Activated CD4-positive, alpha-beta T cell treated with anti-CD3 and anti-CD28 coated beads for 36 hours (primary cell): Measurements from ENCODE around the gene UHRF2. TPM values are rescaled to one million over a fixed set of nuclear protein-coding genes. Genes with fewer than 3 reads are reported as not detected.
A peak's percentile ranks its signal among the peaks of the same experiment; 100 is the strongest.

Experiments
- ATAC-seq: fragments of 200-7000 bp; cut with Tn5 transposase; one replicate; pipeline ENCODE4 v1.10.0; 2021; ENCODE audit warnings: mild to moderate bottlenecking, moderate library complexity
- CTCF ChIA-PET: fragments of 350-600 bp; sonication (Branson Sonifier 250); formaldehyde crosslinking; loops from one replicate; lab custom pipeline; 2021; ENCODE audit warnings: antibody characterized with exemption; lab: Charles Lee
- POLR2A ChIA-PET: fragments of 350-600 bp; sonication (Branson Sonifier 250); formaldehyde crosslinking; loops from one replicate; lab custom pipeline; 2021; ENCODE audit warnings: antibody characterized with exemption, inconsistent platforms; lab: Charles Lee
- DNase-seq: peaks from one replicate; pipeline ENCODE4 v3.0.0-alpha.2; 2020
- H3K27ac Mint-ChIP-seq: one replicate; pipeline ENCODE4 v1.8.0; 2021; ENCODE audit warnings: mixed read lengths
- H3K27me3 Mint-ChIP-seq: one replicate; pipeline ENCODE4 v1.8.0; 2021; ENCODE audit warnings: mixed read lengths
- H3K36me3 Mint-ChIP-seq: one replicate; pipeline ENCODE4 v1.8.0; 2021; ENCODE audit warnings: low read depth, mixed read lengths
- H3K4me1 Mint-ChIP-seq: one replicate; pipeline ENCODE4 v1.8.0; 2021; ENCODE audit warnings: mixed read lengths
- H3K4me3 Mint-ChIP-seq: one replicate; pipeline ENCODE4 v1.8.0; 2021; ENCODE audit warnings: mild to moderate bottlenecking, moderate library complexity, mixed read lengths
- H3K9me3 Mint-ChIP-seq: one replicate; pipeline ENCODE4 v1.8.0; 2021; ENCODE audit warnings: low read depth, mixed read lengths
- intact Hi-C, 2 experiments: fragments of 100-400 bp; cut with DNase I in 1 of 2; cut with micrococcal nuclease in 1 of 2; formaldehyde crosslinking; loops; one replicate each; pipeline versions ENCODE4 v1.14.2 to v1.15.1; 2022 to 2024; cut with DNase I, micrococcal nuclease
- total RNA-seq, 2 experiments: library from RNA; stranded (reverse); gene quantifications; one replicate each; pipeline ENCODE4 v1.2.3, GENCODE V29; 2021

Gene UHRF2
- total RNA-seq, 2 experiments from 2014 or later, result 63.7 to 70.9 TPM

- ChIA-PET POLR2A (no interaction called here), CTCF (interaction anchor here (1.1 to 2.3 kb wide), 3 partner anchors 74 to 137 kb away, joined by 3 to 8 read pairs (median 8); no protein-coding TSS in a partner anchor)
- Mint-ChIP-seq H3K9me3 (no peaks in the 10 kb centered on the region), H3K4me1 (peaks cover 7% of the 10 kb centered on the region), H3K36me3 (peaks cover 32% of the 10 kb centered on the region), H3K27me3 (no peaks in the 10 kb centered on the region), H3K27ac (no peak overlapping the region), H3K4me3 (no peak overlapping the region)
- no peak for DNase-seq
- ATAC-seq, result no peak
- intact Hi-C loops, result no loop called here
Measured at GRCh38 chr9:6488395-6488794, 75.4 kb downstream of the UHRF2 start.

- ChIA-PET POLR2A (no interaction called here), CTCF (interaction anchor here (0.6 to 2.3 kb wide), 4 partner anchors 11 to 140 kb away, joined by 3 to 8 read pairs (median 6); no protein-coding TSS in a partner anchor)
- Mint-ChIP-seq H3K27me3 (no peaks in the 10 kb centered on the region), H3K4me3 (no peak overlapping the region), H3K4me1 (peaks cover 7% of the 10 kb centered on the region), H3K27ac (no peak overlapping the region), H3K36me3 (peaks cover 35% of the 10 kb centered on the region), H3K9me3 (no peaks in the 10 kb centered on the region)
- intact Hi-C loops, result no loop called here
- ATAC-seq (no peak), DNase-seq (no peak)
Measured at GRCh38 chr9:6489099-6489498, 76.1 kb downstream of the UHRF2 start.

GRCh38 chr9:6490863-6491262 lies 77.9 kb downstream of the UHRF2 start:
- Mint-ChIP-seq H3K27me3 (no peaks in the 10 kb centered on the region), H3K27ac (no peak overlapping the region), H3K36me3 (peaks cover 41% of the 10 kb centered on the region), H3K4me1 (peaks cover 7% of the 10 kb centered on the region), H3K9me3 (no peaks in the 10 kb centered on the region), H3K4me3 (no peak overlapping the region)
- DNase-seq (no peak), ATAC-seq (no peak)
- intact Hi-C loops, result loop anchor here (5.0 to 10.0 kb wide), 2 partner anchors 136 to 139 kb away; no protein-coding TSS in a partner anchor
- ChIA-PET CTCF (interaction anchor here (0.6 to 2.3 kb wide), 3 partner anchors 76 to 462 kb away, joined by 3 to 8 read pairs (median 4); no protein-coding TSS in a partner anchor), POLR2A (no interaction called here)

- H3K9me3 Mint-ChIP-seq, result no peaks in the 10 kb centered on the region
- H3K4me1 Mint-ChIP-seq, result peaks cover 11% of the 10 kb centered on the region
- no peak overlapping the region for H3K4me3 Mint-ChIP-seq
- ChIA-PET POLR2A (no interaction called here), CTCF (interaction anchor here (1.1 to 1.4 kb wide), 2 partner anchors 14 to 24 kb away, joined by 3 read pairs; no protein-coding TSS in a partner anchor)
- no peak for ATAC-seq
- H3K36me3 Mint-ChIP-seq, result peaks cover 50% of the 10 kb centered on the region
- peak overlapping the region; percentile 42 for H3K27ac Mint-ChIP-seq
- H3K27me3 Mint-ChIP-seq, result no peaks in the 10 kb centered on the region
- DNase-seq, result no peak
- intact Hi-C loops, result loop anchor here in 1 of 2 experiments (10.0 kb wide), 1 partner anchor 141 kb away; no protein-coding TSS in a partner anchor
Measured at GRCh38 chr9:6495466-6495865, 82.5 kb downstream of the UHRF2 start.

GRCh38 chr9:6498982-6499381 lies 86.0 kb downstream of the UHRF2 start:
- Mint-ChIP-seq H3K4me1 (peaks cover 5% of the 10 kb centered on the region), H3K36me3 (peaks cover 53% of the 10 kb centered on the region), H3K27me3 (no peaks in the 10 kb centered on the region), H3K27ac (peak overlapping the region; percentile 59), H3K4me3 (no peak overlapping the region), H3K9me3 (no peaks in the 10 kb centered on the region)
- no peak for DNase-seq
- intact Hi-C loops, result loop anchor here in 1 of 2 experiments (10.0 kb wide), 1 partner anchor 144 kb away; no protein-coding TSS in a partner anchor
- ATAC-seq, result peak; percentile 58
- POLR2A ChIA-PET, result interaction anchor here (0.6 kb wide), 1 partner anchor 16 kb away, joined by 3 read pairs; no protein-coding TSS in a partner anchor
- CTCF ChIA-PET, result interaction anchor here (0.8 kb wide), 1 partner anchor 468 kb away, joined by 3 read pairs; no protein-coding TSS in a partner anchor

- no peak overlapping the region for H3K4me3 Mint-ChIP-seq
- no peak overlapping the region for H3K27ac Mint-ChIP-seq
- ChIA-PET CTCF (no interaction called here), POLR2A (no interaction called here)
- DNase-seq (no peak), ATAC-seq (no peak)
- intact Hi-C loops, result no loop called here
- peaks cover 62% of the 10 kb centered on the region for H3K36me3 Mint-ChIP-seq
- peaks cover 5% of the 10 kb centered on the region for H3K4me1 Mint-ChIP-seq
- no peaks in the 10 kb centered on the region for H3K9me3 Mint-ChIP-seq
- H3K27me3 Mint-ChIP-seq, result no peaks in the 10 kb centered on the region
Measured at GRCh38 chr9:6501526-6502210, 88.7 kb downstream of the UHRF2 start.

GRCh38 chr9:6502399-6502798 lies 89.4 kb downstream of the UHRF2 start:
- H3K27ac Mint-ChIP-seq, result peak overlapping the region; percentile 42
- H3K4me1 Mint-ChIP-seq, result peaks cover 5% of the 10 kb centered on the region
- ChIA-PET CTCF (no interaction called here), POLR2A (no interaction called here)
- ATAC-seq (no peak), DNase-seq (no peak)
- intact Hi-C loops, result no loop called here
- H3K4me3 Mint-ChIP-seq, result no peak overlapping the region
- no peaks in the 10 kb centered on the region for H3K9me3 Mint-ChIP-seq
- H3K27me3 Mint-ChIP-seq, result no peaks in the 10 kb centered on the region
- H3K36me3 Mint-ChIP-seq, result peaks cover 58% of the 10 kb centered on the region

GRCh38 chr9:6506571-6506970 lies 93.6 kb downstream of the UHRF2 start:
- DNase-seq (no peak), ATAC-seq (no peak)
- Mint-ChIP-seq H3K27me3 (no peaks in the 10 kb centered on the region), H3K4me1 (no peaks in the 10 kb centered on the region), H3K4me3 (no peak overlapping the region), H3K9me3 (no peaks in the 10 kb centered on the region), H3K36me3 (peaks cover 50% of the 10 kb centered on the region), H3K27ac (no peak overlapping the region)
- POLR2A ChIA-PET, result no interaction called here
- intact Hi-C loops, result no loop called here
- CTCF ChIA-PET, result interaction anchor here (1.1 kb wide), 1 partner anchor 19 kb away, joined by 4 read pairs; no protein-coding TSS in a partner anchor

GRCh38 chr9:6512085-6512657 lies 99.2 kb downstream of the UHRF2 start:
- H3K4me3 Mint-ChIP-seq, result no peak overlapping the region
- CTCF ChIA-PET, result interaction anchor here (1.1 kb wide), 1 partner anchor 145 kb away, joined by 3 read pairs; no protein-coding TSS in a partner anchor
- H3K27ac Mint-ChIP-seq, result no peak overlapping the region
- POLR2A ChIA-PET, result interaction anchor here (0.6 kb wide), 1 partner anchor 97 kb away, joined by 6 read pairs; no protein-coding TSS in a partner anchor
- no peaks in the 10 kb centered on the region for H3K9me3 Mint-ChIP-seq
- no peaks in the 10 kb centered on the region for H3K4me1 Mint-ChIP-seq
- DNase-seq, result no peak
- intact Hi-C loops, result loop anchor here in 1 of 2 experiments (10.0 kb wide), 1 partner anchor 47 kb away; no protein-coding TSS in a partner anchor
- no peaks in the 10 kb centered on the region for H3K27me3 Mint-ChIP-seq
- H3K36me3 Mint-ChIP-seq, result peaks cover 19% of the 10 kb centered on the region
- no peak for ATAC-seq

DNA sequence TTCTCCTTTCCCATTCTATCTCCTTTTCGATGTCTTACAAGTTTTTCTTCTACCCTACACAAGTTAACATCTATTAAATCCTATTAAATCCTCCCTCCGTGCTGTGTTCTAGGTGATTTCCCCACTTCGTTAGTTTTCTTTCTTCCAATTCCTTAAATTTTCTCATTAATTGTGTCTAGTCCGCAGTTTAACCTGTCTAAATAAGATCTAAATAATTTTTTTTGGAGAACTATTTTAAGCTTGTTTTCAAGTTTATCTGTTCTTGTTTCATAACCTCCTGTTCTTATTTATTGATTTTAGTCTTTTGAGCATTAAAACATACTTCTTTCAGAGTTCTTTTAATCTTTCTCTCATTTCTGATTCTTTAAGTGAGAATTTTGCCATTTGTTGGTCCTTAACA lies 109.3 kb downstream of the UHRF2 start:
- no peak overlapping the region for H3K27ac Mint-ChIP-seq
- POLR2A ChIA-PET, result no interaction called here
- no peaks in the 10 kb centered on the region for H3K4me1 Mint-ChIP-seq
- peaks cover 7% of the 10 kb centered on the region for H3K9me3 Mint-ChIP-seq
- ATAC-seq (no peak), DNase-seq (no peak)
- no peaks in the 10 kb centered on the region for H3K27me3 Mint-ChIP-seq
- H3K36me3 Mint-ChIP-seq, result peaks cover 40% of the 10 kb centered on the region
- intact Hi-C loops, result no loop called here
- CTCF ChIA-PET, result interaction anchor here (0.6 kb wide), 1 partner anchor 115 kb away, joined by 3 read pairs; no protein-coding TSS in a partner anchor
- no peak overlapping the region for H3K4me3 Mint-ChIP-seq

DNA sequence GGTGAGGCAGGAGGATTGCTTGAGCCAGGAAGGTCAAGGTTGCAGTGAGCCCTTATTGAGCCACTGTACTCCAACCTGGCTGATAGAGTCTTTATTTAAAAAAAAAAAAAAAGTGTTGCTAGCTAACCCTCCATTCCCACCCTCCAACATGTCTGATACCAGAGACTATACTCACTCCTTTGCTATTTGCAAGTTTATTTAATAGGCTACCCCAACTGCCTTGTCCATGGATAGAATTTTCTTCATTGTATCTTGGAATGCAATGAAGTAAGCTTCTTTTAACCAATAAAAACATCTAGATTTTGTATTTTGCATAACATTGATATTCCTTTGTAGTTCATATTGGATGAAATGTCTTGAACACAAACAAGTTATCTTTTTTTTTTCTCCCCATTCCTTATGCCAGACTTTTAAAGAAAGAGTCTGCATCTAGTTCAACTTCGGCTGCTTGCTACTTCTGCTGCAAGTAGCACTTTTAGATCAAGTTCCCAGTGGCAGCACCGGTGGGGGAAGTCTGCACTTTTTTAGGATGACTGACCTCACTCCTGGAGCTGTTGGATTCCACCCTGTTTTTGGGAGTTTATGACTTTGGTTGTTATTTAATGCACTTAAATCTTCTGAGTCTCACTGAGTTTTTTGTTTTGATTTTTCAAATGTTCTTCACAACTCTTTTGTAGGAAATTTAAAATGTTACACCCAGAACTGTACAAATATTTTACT lies 112.5 kb downstream of the UHRF2 start:
- H3K36me3 Mint-ChIP-seq, result peaks cover 23% of the 10 kb centered on the region
- DNase-seq, result no peak
- no peak overlapping the region for H3K4me3 Mint-ChIP-seq
- H3K4me1 Mint-ChIP-seq, result no peaks in the 10 kb centered on the region
- intact Hi-C loops, result no loop called here
- no peaks in the 10 kb centered on the region for H3K27me3 Mint-ChIP-seq
- peaks cover 7% of the 10 kb centered on the region for H3K9me3 Mint-ChIP-seq
- H3K27ac Mint-ChIP-seq, result no peak overlapping the region
- ChIA-PET CTCF (interaction anchor here (0.7 kb wide), 1 partner anchor 19 kb away, joined by 4 read pairs; no protein-coding TSS in a partner anchor), POLR2A (interaction anchor here (0.7 kb wide), 1 partner anchor 108 kb away, joined by 3 read pairs; no protein-coding TSS in a partner anchor)
- ATAC-seq, result no peak
